Ascending aorta (tissue), 2 donors: ENCODE measurements around the gene TFF3. TPM values are rescaled to one million over a fixed set of nuclear protein-coding genes. Genes with fewer than 3 reads are reported as not detected.

Source experiments
- DNase-seq, 2 donors: peaks; one replicate each; pipeline ENCODE4 v3.0.0-alpha.2; 2019; ENCODE audit warnings: low spot score in 2 of 2
- H3K27ac ChIP-seq, 2 donors: fragments of 200-600 bp; sonication (generic); one replicate each; pipeline ENCODE4 v1.5.1; 2016 to 2017; ENCODE audit warnings: mild to moderate bottlenecking in 1 of 2
- H3K27me3 ChIP-seq: fragments of 200-600 bp; sonication (generic); one replicate; pipeline ENCODE4 v1.5.1; 2017
- H3K36me3 ChIP-seq, 2 donors: fragments of 200-600 bp; sonication (generic); one replicate each; pipeline ENCODE4 v1.5.1; 2016
- H3K4me1 ChIP-seq, 2 donors: fragments of 200-600 bp; sonication (generic); one replicate each; pipeline ENCODE4 v1.5.1; 2016 to 2017; ENCODE audit warnings: mild to moderate bottlenecking in 1 of 2
- H3K4me3 ChIP-seq, 2 donors: fragments of 200-600 bp; sonication (generic); one replicate each; pipeline ENCODE4 v1.5.1; 2016 to 2017; ENCODE audit warnings: mild to moderate bottlenecking in 1 of 2
- H3K9me3 ChIP-seq, 2 donors: fragments of 200-600 bp; sonication (generic); one replicate each; pipeline ENCODE4 v1.5.1; 2016
- CTCF ChIP-seq, 3 experiments: fragments of 200-600 bp in 2 of 3; fragments of 450-650 bp in 1 of 3; sonication (generic) in 2 of 3; IDR thresholded peaks; one replicate each; pipeline ENCODE4 v1.5.1; 2016 to 2019; ENCODE audit warnings: antibody characterized with exemption in 3 of 3, mild to moderate bottlenecking in 1 of 3, moderate library complexity in 1 of 3
- intact Hi-C: fragments of 100-400 bp; cut with DNase I; formaldehyde crosslinking; loops from one replicate; pipeline ENCODE4 v1.15.1; 2023
- total RNA-seq: library from RNA; depleted of rRNA; stranded (reverse); fragments of >200 nt; gene quantifications from one replicate; pipeline ENCODE4 v1.1.0, GENCODE V29; 2016

Gene TFF3
- total RNA-seq, 1 donor from 2014 or later = not detected

GRCh38 chr21:42313501-42313969, 1.7 kb downstream of the TFF3 start:
- no peak overlapping the region for H3K27ac ChIP-seq

GRCh38 chr21:42312626-42313104, 2.5 kb downstream of the TFF3 start:
- no peak for TF ChIP-seq CTCF (IDR thresholded peaks at IDR 0.05)
- H3K9me3 ChIP-seq = no peaks in the 10 kb centered on the region
- no peaks in the 10 kb centered on the region for H3K36me3 ChIP-seq
- no peak overlapping the region for H3K27ac ChIP-seq
- peak in 1 of 2 donors; percentile 47 for DNase-seq
- no peaks in the 10 kb centered on the region for H3K4me1 ChIP-seq
- H3K4me3 ChIP-seq = no peak overlapping the region
- intact Hi-C loops = no loop called here
- no peaks in the 10 kb centered on the region for H3K27me3 ChIP-seq

More at GRCh38 chr21:42313501-42313969, 1.7 kb downstream of the TFF3 start:
- Histone ChIP-seq H3K36me3 (no peaks in the 10 kb centered on the region), H3K27me3 (no peaks in the 10 kb centered on the region), H3K4me1 (no peaks in the 10 kb centered on the region), H3K9me3 (no peaks in the 10 kb centered on the region), H3K4me3 (no peak overlapping the region)
- DNase-seq = peak in 1 of 2 donors; percentile 38
- intact Hi-C loops = no loop called here
- TF ChIP-seq CTCF (IDR thresholded peaks at IDR 0.05) = no peak

GRCh38 chr21:42311816-42312625, 3.2 kb downstream of the TFF3 start:
- Histone ChIP-seq H3K36me3 (no peaks in the 10 kb centered on the region), H3K9me3 (no peaks in the 10 kb centered on the region), H3K27ac (no peak overlapping the region), H3K4me3 (no peak overlapping the region), H3K4me1 (no peaks in the 10 kb centered on the region), H3K27me3 (no peaks in the 10 kb centered on the region)
- no peak for DNase-seq
- intact Hi-C loops = no loop called here
- no peak for TF ChIP-seq CTCF (IDR thresholded peaks at IDR 0.05)

GRCh38 chr21:42311160-42311559, 4.0 kb downstream of the TFF3 start:
- Histone ChIP-seq H3K27ac (no peak overlapping the region), H3K4me1 (no peaks in the 10 kb centered on the region), H3K9me3 (no peaks in the 10 kb centered on the region), H3K4me3 (no peak overlapping the region), H3K36me3 (no peaks in the 10 kb centered on the region), H3K27me3 (no peaks in the 10 kb centered on the region)
- intact Hi-C loops = no loop called here
- TF ChIP-seq CTCF (IDR thresholded peaks at IDR 0.05) = no peak
- DNase-seq = peak in 1 of 2 donors; percentile 40

GRCh38 chr21:42310411-42311001, 4.7 kb downstream of the TFF3 start:
- no peak overlapping the region for H3K27ac ChIP-seq
- no peak for TF ChIP-seq CTCF (IDR thresholded peaks at IDR 0.05)
- no peaks in the 10 kb centered on the region for H3K4me1 ChIP-seq
- no peaks in the 10 kb centered on the region for H3K9me3 ChIP-seq
- intact Hi-C loops = no loop called here
- peak in 1 of 2 donors; percentile 52 for DNase-seq
- no peaks in the 10 kb centered on the region for H3K27me3 ChIP-seq
- H3K4me3 ChIP-seq = no peak overlapping the region
- no peaks in the 10 kb centered on the region for H3K36me3 ChIP-seq
